ENCODE measurements around the gene UGT1A4.

The UGT1A4 gene

GRCh38 chr2:233718552-233718951 lies at the start of gene UGT1A4:
UGT1A4 (plus strand) TSS chr2:233718736; CDS start chr2:233718821, 85 bp downstream.
- no peak within 1 kb of the TSS for H3K27ac ChIP-seq
- DNase-seq (ENCODE audit: low read depth, low spot score), result no peak

GRCh38 chr2:233671290-233672161 lies 47.0 kb upstream of the UGT1A4 start, which contains the start of gene UGT1A9:
UGT1A9 (plus strand) TSS chr2:233671898; CDS start chr2:233671935, 37 bp downstream.
- no peak for DNase-seq (ENCODE audit: low read depth, low spot score)
- H3K27ac ChIP-seq, result no peak within 1 kb of the TSS

- no peak overlapping the region for H3K27ac ChIP-seq
- DNase-seq (ENCODE audit: low read depth, low spot score), result no peak
These were observed 45.6 kb upstream of the UGT1A4 start for GRCh38 chr2:233672886-233673285.

GRCh38 chr2:233673896-233674295 lies 44.6 kb upstream of the UGT1A4 start:
- no peak for DNase-seq (ENCODE audit: low read depth, low spot score)
- no peak overlapping the region for H3K27ac ChIP-seq

GRCh38 chr2:233674314-233674713 lies 44.2 kb upstream of the UGT1A4 start:
- no peak for DNase-seq (ENCODE audit: low read depth, low spot score)

GRCh38 chr2:233674995-233675394 lies 43.5 kb upstream of the UGT1A4 start:
- H3K27ac ChIP-seq, result no peak overlapping the region
- DNase-seq (ENCODE audit: low read depth, low spot score), result no peak

More at GRCh38 chr2:233674314-233674713, 44.2 kb upstream of the UGT1A4 start:
- H3K27ac ChIP-seq, result no peak overlapping the region

GRCh38 chr2:233676046-233676445 lies 42.5 kb upstream of the UGT1A4 start:
- no peak for DNase-seq (ENCODE audit: low read depth, low spot score)
- H3K27ac ChIP-seq, result no peak overlapping the region

- DNase-seq (ENCODE audit: low read depth, low spot score), result no peak
- no peak overlapping the region for H3K27ac ChIP-seq
These were observed 39.3 kb upstream of the UGT1A4 start for GRCh38 chr2:233679196-233679595.

GRCh38 chr2:233680361-233681045 lies 38.0 kb upstream of the UGT1A4 start:
- DNase-seq (ENCODE audit: low read depth, low spot score), result no peak
- no peak overlapping the region for H3K27ac ChIP-seq

GRCh38 chr2:233681521-233682099 lies 36.9 kb upstream of the UGT1A4 start, which contains the start of gene UGT1A7:
UGT1A7 (plus strand) TSS chr2:233681901; CDS start chr2:233681938, 37 bp downstream.
- DNase-seq (ENCODE audit: low read depth, low spot score), result no peak
- no peak within 1 kb of the TSS for H3K27ac ChIP-seq

GRCh38 chr2:233684640-233685039 lies 33.9 kb upstream of the UGT1A4 start:
- no peak for DNase-seq (ENCODE audit: low read depth, low spot score)
- no peak overlapping the region for H3K27ac ChIP-seq

- H3K27ac ChIP-seq, result no peak overlapping the region
- no peak for DNase-seq (ENCODE audit: low read depth, low spot score)
These were observed 31.6 kb upstream of the UGT1A4 start for GRCh38 chr2:233686928-233687327.

GRCh38 chr2:233688341-233688740 lies 30.2 kb upstream of the UGT1A4 start:
- DNase-seq (ENCODE audit: low read depth, low spot score), result no peak
- no peak overlapping the region for H3K27ac ChIP-seq

- DNase-seq (ENCODE audit: low read depth, low spot score), result no peak
- peak overlapping the region; percentile 80 for H3K27ac ChIP-seq
These were observed 29.5 kb upstream of the UGT1A4 start for GRCh38 chr2:233689031-233689430.

GRCh38 chr2:233689501-233689900 lies 29.0 kb upstream of the UGT1A4 start:
- H3K27ac ChIP-seq, result peak overlapping the region; percentile 80
- no peak for DNase-seq (ENCODE audit: low read depth, low spot score)

GRCh38 chr2:233690444-233690843 lies 28.1 kb upstream of the UGT1A4 start:
- H3K27ac ChIP-seq, result peak overlapping the region; percentile 80
- peak; percentile 81 for DNase-seq (ENCODE audit: low read depth, low spot score)

- DNase-seq (ENCODE audit: low read depth, low spot score), result peak; percentile 99
- H3K27ac ChIP-seq, result peak overlapping the region; percentile 80
These were observed 26.8 kb upstream of the UGT1A4 start for GRCh38 chr2:233691443-233692433.

GRCh38 chr2:233692648-233693047 lies 25.9 kb upstream of the UGT1A4 start, which contains the start of gene UGT1A6:
UGT1A6 (plus strand) TSS chr2:233692890; CDS start chr2:233693005, 115 bp downstream.
- DNase-seq (ENCODE audit: low read depth, low spot score), result no peak

GRCh38 chr2:233693963-233694362 lies 24.6 kb upstream of the UGT1A4 start:
- no peak for DNase-seq (ENCODE audit: low read depth, low spot score)
- no peak overlapping the region for H3K27ac ChIP-seq

More at GRCh38 chr2:233692648-233693047, 25.9 kb upstream of the UGT1A4 start, which contains the start of gene UGT1A6:
- peak within 1 kb of the TSS; percentile 80 for H3K27ac ChIP-seq

Data from epithelial cell of prostate (primary cell).